ENCODE measurements around the gene GRIK4.
A peak's percentile ranks its signal among the peaks of the same experiment; 100 is the strongest.

Gene GRIK4

DNA sequence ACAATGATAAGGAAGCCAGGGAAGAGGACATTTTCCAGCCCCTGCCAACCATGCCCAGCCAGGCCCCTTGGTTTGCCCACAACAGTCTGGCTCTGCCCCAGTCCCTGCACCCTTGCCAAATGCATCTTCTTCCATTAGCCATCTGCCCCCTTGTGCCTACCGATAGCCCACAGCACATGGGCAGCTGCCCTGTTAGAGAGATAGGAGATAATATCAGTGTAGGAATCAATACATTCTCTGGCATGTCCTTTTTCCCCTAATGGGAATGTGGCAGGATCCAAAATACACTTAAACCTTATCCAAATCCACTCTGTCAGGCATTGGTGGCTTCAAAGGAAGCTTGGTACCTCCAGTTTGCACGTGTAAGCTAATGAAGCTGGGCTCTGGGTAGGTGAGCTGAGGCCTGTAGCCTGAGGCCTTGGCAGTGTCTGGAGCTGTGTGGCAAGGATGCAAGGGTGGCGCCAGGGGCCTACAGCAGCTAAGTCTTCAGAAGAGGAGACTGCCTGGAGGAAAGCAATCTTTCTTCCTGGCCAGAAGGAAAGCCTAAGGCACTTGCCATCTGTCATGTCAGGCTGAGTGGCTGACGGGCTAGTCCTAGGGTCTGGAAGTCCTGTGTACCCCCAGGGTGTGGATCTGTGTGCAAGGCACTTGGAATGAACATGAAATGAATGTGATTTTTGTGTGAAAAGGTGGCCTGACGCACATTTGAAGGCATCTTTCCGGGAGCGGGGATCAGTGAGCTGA, 348.2 kb downstream of the GRIK4 start:
- DNase-seq (ENCODE audit: insufficient read length, low spot score), result no peak
- FAIRE-seq, result no peak

DNA sequence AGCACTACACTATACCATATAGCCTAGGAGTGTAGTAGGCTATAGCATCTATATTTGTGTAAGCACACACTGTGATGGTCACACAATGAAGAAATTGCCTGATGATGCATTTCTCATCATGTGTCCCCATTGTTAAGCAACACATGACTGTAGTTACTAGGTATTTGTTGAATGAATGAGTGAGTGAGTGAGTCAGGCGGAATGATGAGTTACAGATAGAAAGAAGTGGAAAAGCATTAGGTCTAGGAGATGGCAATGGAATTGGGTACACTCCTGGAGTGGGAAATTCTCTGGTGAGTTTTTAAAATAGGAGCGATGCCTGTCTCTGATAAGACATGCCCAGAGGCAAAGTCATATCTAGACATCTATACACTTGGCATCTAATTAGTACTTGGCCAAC, 351.8 kb downstream of the GRIK4 start:
- no peak for FAIRE-seq

DNA sequence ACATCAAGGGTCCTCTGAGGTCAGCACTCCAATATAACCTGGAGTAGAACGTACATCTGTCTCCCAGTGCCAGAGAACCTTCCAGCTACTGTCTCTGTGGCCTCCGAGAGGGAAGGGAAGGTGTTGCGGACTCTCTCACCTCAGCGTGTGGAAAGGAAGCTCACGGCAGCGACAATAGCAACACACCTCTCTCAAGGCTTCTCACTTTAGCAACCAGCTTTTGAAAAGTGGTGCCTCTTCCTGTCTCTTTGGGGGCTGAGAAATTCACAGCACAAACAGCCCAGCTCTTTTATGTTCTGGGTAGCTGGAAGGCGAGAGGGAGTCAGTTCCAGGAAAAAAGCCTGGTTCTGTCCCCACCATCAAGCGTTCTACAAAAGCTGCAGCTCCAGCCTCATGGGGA, 355.5 kb downstream of the GRIK4 start:
- FAIRE-seq, result no peak
- DNase-seq (ENCODE audit: insufficient read length, low spot score), result no peak

More for the DNA sequence above, 351.8 kb downstream of the GRIK4 start:
- no peak for DNase-seq (ENCODE audit: insufficient read length, low spot score)

DNA sequence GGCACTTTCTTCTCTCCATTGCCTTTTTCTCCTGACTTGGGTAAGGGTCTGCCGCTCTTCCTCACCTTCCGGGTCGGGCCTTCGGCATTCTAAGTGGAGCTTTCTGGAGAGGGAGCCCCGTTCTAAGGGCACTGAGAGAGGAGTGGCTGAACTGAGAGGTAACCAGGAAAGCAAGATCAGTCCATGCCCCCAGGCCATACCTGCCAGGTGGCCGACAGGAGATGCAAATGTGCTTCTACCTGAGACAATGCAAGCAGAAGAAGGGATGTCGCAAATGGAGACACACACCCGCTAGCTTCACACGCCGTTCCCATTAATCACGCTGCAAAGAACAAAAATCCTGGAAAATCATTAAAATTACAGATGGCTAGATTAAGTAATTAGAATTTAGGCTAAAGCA, 356.0 kb downstream of the GRIK4 start:
- DNase-seq (ENCODE audit: insufficient read length, low spot score), result no peak
- FAIRE-seq, result no peak

DNA sequence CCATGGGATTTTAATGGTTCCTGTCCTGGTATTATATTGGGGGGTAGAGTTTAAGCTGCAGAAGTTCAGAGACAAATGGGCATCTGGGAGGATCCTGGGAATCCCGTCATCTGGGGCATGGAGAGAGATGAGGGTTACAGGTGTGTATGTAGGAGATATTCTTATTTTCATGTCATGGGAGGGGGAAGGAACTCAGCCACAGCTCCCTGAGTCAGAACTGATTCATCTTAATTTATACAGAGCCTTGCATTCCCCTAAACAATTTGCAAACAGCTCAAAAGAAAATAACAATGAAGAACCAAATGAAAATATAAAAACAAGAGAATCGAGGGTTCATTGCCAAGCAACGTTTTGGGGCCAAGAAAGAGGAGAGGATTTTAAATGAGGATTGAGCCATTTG, 356.4 kb downstream of the GRIK4 start:
- no peak for FAIRE-seq

DNA sequence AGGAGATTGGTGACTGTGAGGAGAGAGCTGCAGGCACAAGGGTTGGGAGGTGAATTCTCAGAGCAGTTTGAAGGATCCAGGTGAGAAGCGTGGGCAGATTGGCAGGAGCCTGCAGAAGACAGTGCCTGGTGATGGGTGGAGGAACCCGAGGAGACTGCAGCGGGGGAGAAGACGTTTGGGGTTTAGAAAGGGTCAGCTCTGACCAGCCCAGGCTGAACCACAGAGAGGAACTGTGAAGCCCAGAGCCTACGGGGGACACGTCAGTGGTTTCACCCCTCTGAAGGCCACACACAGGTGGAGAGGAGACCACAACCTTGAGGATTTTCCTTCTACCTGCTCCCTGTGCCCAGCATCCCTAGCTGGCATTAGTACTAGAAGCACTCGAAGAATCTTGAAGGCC, 357.5 kb downstream of the GRIK4 start:
- DNase-seq (ENCODE audit: insufficient read length, low spot score), result no peak
- FAIRE-seq, result no peak

More for the DNA sequence above, 356.4 kb downstream of the GRIK4 start:
- no peak for DNase-seq (ENCODE audit: insufficient read length, low spot score)

DNA sequence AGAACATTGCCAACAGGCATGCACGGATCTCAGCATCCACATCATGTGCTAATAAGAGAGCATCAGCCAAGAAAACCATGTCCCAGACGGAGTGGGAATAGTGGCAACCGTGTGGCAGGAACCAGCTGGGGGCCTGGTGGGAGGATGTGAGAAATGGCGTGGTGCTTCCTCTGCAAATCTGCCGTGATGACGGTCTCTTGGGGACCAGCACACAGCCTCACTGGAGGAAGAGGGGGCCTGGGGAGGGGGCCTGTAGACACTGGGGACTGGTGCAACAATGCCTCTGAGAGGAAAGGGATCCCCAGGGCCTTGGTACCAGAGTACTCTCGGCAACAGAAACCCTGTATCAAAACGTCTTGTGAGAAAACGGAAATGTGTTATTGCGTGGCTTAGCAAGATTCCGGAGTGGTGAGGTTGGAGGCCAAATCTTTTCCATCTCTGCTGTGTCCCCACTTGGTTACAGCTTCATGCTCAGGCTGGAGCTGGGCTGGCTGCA, 358.0 kb downstream of the GRIK4 start:
- DNase-seq (ENCODE audit: insufficient read length, low spot score) (no peak), FAIRE-seq (no peak)

DNA sequence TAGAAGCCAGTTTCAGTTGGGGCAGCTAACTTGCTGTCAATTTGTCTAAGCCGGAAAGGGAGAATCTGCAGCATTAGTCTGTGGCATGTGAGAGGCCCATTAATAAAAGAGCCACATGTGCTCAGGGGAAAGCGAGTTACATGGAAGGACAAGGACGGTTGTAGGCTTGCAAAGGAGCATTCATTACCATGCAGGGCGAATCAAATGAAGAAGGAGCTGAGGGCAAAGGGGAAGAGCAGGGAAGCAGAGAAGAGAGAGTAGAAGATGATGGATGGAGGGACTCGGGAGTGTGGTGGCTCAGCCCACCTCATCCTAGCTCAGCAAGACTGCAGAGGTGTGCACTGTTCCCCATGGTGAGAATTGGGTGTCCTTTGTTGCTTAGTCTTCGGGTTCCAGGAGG, 359.6 kb downstream of the GRIK4 start:
- FAIRE-seq (no peak), DNase-seq (ENCODE audit: insufficient read length, low spot score) (no peak)

DNA sequence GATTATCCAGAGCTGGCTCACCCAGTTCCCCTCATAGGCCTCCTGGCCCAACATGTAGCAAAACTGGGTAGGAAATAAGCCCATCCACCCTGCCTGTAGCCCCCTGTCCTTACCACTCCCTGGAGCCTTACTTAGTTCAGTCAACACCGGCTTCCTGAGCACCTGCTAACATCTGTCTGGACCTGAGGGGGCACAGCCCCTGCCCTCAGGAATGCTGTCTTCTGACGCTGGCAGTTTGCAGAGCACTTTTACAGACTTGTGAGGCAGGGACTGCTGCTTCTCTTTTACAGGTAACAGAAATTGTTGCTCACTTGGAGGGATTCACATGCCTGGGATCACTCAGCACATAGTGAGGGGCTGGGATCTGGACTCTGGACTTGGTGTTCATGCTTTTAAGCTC, 360.4 kb downstream of the GRIK4 start:
- no peak for DNase-seq (ENCODE audit: insufficient read length, low spot score)
- no peak for FAIRE-seq

DNA sequence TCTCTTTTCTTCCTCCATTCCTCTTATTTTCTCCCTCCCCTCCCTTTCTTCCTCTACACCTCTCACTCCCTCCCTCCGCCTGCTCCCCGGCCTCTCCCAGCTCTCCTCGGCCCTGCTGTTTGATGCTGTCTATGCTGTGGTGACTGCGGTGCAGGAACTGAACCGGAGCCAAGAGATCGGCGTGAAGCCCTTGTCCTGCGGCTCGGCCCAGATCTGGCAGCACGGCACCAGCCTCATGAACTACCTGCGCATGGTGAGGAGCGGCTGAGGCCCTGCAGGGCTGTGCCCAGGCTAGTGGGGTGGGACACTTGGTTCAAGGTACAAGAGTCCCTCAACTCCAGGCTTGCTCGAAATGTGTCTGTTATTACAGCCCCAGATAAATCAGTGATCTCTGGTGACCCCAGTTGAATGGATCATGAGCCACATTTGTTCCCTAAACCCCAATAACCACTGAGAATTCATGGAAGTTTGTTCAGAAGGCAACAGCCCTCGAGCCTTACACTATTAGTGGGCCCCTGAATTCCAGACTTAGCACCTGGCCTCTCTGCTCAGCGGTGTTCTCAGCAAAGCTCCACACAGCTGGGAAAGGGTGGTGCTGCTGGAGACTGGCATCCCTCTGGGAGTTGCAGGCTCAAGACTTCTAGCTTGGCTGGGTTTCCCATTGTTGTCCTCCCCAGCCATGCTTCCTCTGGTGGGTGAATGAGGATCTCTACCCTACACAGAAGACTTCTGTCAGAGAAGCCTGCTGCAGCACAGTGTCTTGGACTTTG, 362.6 kb downstream of the GRIK4 start:
- no peak for DNase-seq (ENCODE audit: insufficient read length, low spot score)
- FAIRE-seq, result no peak

DNA sequence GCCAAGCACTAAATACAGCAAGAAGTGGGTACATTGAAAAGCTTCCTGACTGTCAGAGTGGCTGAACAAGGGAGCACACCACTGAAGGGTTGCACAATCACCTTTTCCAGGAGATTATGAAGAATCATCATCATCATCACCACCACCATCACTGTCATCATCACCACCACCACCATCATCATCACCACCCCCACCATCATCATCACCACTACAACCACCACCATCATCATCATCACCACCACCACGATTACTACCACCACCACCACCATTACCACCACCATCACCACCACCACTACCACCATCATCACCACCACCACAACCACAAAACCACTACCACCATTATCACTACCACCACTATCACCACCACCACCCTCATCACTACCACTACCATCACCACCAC, 364.4 kb downstream of the GRIK4 start:
- DNase-seq (ENCODE audit: insufficient read length, low spot score) (no peak), FAIRE-seq (peak; percentile 92)

DNA sequence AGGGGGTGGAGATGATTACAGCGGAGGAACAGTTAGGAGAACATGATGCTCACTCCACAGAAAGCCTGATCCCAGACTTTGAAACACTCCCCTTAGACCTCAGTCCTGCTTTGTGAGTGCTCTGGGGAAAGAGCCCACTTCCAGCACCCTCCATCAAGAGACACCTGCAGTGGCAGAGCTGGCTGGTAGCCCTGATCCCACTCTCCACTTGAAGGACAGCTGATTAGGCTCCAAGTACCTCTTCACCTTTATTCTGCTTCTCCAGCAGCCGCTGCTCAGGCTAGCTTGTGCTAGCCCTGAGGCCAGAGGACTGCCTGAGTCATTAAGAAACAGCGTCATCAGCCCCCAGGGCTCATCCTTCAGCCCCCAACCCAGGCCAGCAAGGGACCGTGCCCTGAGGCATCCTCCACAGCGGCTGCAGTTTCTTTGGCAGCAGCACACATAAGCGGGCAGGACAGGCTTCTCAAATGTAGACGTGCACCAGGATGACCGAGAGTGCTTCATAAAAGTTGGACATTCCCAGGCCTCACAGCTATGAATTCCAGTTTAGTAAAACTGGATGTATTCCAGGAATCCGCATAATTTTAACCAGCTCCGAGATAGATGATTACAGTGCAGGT, 366.3 kb downstream of the GRIK4 start:
- FAIRE-seq (no peak), DNase-seq (ENCODE audit: insufficient read length, low spot score) (no peak)

DNA sequence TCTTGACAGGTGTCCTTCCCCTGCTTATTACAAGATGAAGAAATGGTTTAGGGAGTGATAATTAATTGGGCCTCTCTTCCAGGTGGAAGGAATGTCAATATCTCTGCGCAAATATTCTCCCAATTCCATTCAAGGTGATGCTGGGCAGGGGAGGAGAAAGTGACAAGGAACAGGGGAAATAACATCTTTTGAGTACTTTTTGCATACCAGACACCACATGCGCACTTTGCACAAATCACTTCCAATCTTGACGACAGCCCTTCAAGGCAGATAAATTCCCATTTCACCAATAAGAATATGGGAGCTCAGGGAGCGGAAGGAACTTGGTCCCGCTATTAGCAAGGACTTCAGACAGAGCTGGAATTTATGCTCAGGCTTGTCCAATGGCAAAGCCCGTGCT, 367.2 kb downstream of the GRIK4 start:
- no peak for FAIRE-seq
- DNase-seq (ENCODE audit: insufficient read length, low spot score), result no peak

DNA sequence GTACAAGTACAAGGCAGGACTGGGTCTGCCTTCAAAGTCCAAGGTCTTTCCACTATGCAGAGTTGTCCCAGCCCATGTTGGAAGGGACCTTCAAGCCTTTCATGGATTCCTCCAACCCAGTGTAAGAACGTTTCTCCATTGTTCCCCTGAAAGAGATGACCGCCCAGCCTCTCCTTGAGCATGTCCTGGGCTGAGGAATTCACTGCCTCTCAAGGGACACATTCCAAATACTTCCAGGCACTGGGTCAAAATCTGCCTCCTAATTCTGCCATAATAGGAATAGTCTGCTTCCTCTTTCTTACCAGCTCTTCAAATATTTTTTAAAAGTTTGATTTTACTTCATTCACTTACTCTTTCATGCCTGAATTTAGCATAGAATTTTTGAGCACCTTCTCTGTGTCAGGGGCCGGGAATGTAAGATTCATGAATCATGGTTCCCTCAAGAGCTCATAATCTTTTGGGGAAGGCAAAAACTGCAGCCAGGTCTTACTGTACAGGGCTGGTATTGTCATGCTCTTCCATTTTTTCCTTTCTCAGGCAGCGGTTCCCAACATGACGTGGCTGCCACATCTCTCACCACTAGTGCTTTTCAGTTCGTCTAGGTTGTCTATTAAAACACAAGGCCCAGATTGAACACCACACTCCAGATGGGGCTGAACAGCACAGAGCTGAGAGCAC, 369.1 kb downstream of the GRIK4 start:
- FAIRE-seq (no peak), DNase-seq (ENCODE audit: insufficient read length, low spot score) (no peak)

DNA sequence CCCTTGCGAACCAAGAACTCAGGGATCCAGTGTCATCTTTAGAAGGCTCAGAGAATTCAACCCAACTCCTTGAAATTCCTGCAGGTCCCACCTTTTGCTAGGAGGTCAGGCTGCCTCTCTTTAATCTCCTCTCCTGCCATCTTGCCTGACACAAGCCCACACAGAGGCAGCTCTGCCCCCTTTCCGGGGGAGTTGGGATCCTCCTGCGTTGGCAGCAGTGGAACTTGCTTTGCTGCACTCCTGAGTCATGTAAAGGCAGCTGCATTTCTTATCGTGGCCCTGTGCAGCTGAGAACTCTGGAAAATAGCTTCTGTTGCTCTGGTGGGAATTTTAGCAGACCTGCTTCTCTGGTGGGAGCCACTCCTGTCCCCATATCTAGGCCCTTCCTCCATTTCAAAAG, 370.0 kb downstream of the GRIK4 start:
- DNase-seq (ENCODE audit: insufficient read length, low spot score), result no peak
- no peak for FAIRE-seq

DNA sequence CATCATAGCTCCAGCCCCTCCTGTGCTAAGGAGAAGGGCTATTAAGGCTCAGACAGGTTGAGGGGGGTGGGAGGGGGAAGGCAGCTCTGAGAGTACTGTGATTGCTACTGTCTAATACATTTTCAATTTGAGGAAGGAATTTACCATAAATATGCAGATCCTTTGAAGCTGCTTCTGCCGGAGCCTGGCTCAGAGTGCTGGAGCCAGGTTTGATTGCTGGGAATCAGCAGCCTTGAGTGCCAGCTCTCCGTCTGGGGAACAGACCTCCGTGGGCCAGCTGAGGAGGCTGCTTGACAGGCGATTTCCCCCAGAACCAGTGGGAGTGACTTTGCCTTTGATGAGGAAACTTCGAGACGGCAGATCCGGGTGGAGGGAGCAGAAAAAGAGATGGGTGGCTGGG, 370.6 kb downstream of the GRIK4 start:
- FAIRE-seq (no peak), DNase-seq (ENCODE audit: insufficient read length, low spot score) (no peak)

DNA sequence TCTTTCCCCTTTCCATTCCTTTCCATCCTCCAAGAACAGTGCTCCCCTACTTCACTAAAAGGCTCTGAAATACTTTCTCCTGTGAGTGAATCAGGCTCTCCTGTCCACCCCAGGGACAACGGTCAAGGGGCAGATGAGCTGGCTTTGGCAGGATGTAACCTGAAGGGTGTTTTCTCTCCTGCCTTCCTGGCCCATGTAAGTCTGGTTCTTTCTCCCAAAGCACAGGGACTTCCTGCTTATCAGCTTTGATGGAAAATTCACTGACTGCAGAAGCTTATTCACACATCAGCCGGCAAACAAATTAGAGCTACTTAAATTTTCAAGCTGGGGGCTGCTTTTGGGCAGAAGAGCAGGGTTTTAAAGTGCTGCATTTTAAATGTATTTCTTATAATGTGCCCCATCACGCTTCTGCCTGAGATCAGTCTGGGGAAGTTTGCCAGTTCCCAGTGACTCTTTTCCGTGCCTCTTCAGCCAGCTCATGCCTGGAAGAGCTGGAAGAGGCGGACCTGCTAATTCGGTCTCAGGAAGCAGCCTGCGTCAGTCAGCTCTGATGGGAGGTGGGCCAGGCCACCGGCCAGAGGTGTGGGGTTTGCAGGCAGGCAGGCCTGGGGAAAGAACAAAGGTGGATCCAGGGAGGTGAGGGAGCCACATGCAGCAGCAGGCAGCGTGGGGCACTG, 372.0 kb downstream of the GRIK4 start:
- no peak for DNase-seq (ENCODE audit: insufficient read length, low spot score)
- FAIRE-seq, result no peak

DNA sequence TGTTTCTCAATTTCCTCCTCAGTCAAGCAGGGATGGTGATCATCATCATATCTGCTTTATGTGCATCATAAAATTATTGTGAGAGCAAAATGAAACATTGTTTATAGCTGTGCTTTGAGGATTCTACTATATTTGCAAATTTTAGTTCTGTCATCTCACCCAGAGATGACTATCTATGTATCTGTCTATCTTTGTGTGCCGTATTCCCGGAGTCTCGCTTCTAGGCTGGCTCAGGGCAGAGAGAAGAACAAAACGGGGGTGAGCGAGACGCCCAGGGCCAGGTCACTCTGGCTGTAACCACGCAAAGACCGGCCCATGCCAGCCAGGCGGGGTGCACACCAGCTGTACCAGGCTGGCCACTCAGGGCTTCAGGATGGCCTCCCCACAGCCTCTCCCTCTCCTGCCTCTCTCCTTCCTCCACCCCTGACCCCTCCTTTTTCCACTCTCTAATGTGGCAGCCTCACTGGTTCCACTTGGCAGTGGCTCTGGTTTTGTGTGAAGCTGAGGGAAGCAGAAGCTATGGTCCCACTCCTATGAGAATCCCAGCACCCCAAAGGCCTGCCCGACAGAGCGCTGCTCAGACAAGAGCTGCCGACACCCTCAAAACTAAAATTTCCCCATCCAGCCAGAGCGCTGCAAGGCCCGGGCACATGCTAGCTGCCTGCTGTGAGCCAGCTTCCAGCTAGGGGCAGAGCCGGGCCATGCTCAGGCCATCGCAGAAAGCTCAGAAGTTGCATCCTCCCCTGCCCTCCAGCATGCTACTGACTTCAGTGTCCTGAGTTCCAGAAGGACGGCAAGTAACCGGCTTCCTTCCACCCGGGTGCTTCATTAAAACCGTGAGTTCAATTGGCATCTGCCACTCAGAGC, 372.8 kb downstream of the GRIK4 start:
- DNase-seq (ENCODE audit: insufficient read length, low spot score) (no peak), FAIRE-seq (no peak)

DNA sequence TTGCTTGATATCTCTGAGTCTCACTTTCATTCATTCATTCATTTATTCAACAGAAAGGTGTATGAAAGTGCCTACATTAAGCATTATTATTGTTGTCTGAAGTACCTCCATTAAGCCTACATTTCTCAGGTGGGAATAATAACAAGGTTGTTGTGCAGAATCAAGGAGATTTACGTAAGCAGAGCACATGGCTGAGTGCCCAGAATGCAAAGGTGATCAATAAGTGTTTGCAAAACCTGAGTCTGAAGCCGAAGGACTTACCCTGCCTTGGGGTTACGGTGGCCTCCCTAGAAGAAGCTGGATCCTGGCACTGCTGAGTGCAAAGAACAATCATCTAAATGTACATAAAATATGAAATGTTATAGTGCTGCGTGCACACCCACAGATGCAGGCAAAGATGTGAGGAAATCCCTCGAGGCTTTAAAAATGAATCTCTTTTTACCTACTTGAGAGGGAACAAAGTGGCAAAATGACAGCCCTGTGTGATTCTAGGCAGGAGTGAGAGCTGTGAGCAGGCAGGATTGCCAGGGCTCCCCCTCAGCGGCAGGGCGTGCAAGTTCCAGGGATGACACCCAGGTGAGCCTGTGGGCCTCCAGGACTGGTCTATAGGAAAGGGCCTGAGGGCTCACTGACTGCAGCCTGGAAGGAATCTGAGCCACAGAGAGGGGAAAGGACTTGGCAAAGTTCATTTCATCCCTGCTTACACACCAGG, 379.2 kb downstream of the GRIK4 start:
- no peak for FAIRE-seq

More for the DNA sequence above, 379.2 kb downstream of the GRIK4 start:
- DNase-seq (ENCODE audit: insufficient read length, low spot score), result no peak
